Bronchial epithelial cell (primary cell): Measurements from ENCODE around the gene ZNF652. TPM values are rescaled to one million over a fixed set of nuclear protein-coding genes. Genes with fewer than 3 reads are reported as not detected.
"Not testable (repeated sequence)": the region's sequence is repeated elsewhere in the genome, so short reads cannot be mapped to it uniquely, and the experiment has no call there.

Source experiments
- DNase-seq: peaks from one replicate; pipeline ENCODE4 v3.0.0-alpha.2; 2010; ENCODE audit warnings: low read depth
- FAIRE-seq: peaks from 2 replicates; lab custom pipeline; 2011; peaks lifted over from hg19 to GRCh38; lab: Jason Lieb, UNC
- H3K27me3 ChIP-seq: 2 replicates; pipeline ENCODE4 v1.5.1; 2011; ENCODE audit warnings: low read length; ENCODE audit not compliant: control insufficient read depth, insufficient read depth
- H3K36me3 ChIP-seq: 2 replicates; pipeline ENCODE4 v1.5.1; 2011; ENCODE audit warnings: low read length; ENCODE audit not compliant: control insufficient read depth, insufficient read depth
- H3K4me3 ChIP-seq: 2 replicates; pipeline ENCODE4 v1.5.1; 2011; ENCODE audit warnings: mild to moderate bottlenecking, low read depth, low read length, control low read depth
- CTCF ChIP-seq: IDR thresholded peaks from 2 replicates; pipeline ENCODE4 v1.5.1; 2011; ENCODE audit warnings: mild to moderate bottlenecking, moderate library complexity, low read length, control low read depth, inconsistent platforms; ENCODE audit not compliant: insufficient read depth, severe bottlenecking
- total RNA-seq: library from RNA; depleted of rRNA; stranded (reverse); fragments of >200 nt; gene quantifications from 2 replicates; pipeline ENCODE4 v1.2.1, GENCODE V29; 2014

The ZNF652 gene
- total RNA-seq, 1 donor from 2014 or later, result 5.3 TPM

GRCh38 chr17:49267912-49268311 lies 94.1 kb downstream of the ZNF652 start:
- H3K36me3 ChIP-seq, result no peaks in the 10 kb centered on the region
- H3K27me3 ChIP-seq, result no peaks in the 10 kb centered on the region
- DNase-seq (no peak), FAIRE-seq (no peak)
- no peak for TF ChIP-seq CTCF
- no peak overlapping the region for H3K4me3 ChIP-seq

GRCh38 chr17:49266233-49266632 lies 95.8 kb downstream of the ZNF652 start:
- DNase-seq, result peak; percentile 86
- H3K27me3 ChIP-seq, result no peaks in the 10 kb centered on the region
- no peak for FAIRE-seq
- H3K36me3 ChIP-seq, result no peaks in the 10 kb centered on the region
- TF ChIP-seq CTCF, result no peak
- no peak overlapping the region for H3K4me3 ChIP-seq

DNA sequence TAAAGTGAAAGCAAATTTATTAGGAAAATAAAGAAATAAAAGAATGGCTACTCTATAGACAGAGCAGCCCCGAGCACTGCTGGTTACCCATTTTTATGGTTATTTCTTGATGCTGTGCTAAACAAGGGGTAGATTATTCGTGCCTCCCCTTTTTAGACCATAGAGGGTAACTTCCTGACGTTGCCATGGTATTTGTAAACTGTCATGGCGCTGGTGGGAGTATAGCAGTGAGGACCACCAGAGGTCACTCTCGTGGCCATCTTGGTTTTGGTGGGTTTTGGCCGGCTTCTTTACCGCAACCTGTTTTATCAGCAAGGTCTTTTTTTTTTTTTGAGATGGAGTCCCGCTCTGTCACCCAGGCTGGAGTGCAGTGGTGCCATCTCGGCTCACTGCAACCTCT lies 100.5 kb downstream of the ZNF652 start:
- not testable (repeated sequence) for H3K36me3 ChIP-seq, FAIRE-seq, H3K4me3 ChIP-seq, H3K27me3 ChIP-seq, DNase-seq

GRCh38 chr17:49260817-49261291 lies 101.2 kb downstream of the ZNF652 start:
- Histone ChIP-seq H3K27me3 (no peaks in the 10 kb centered on the region), H3K36me3 (no peaks in the 10 kb centered on the region), H3K4me3 (peak overlapping the region; percentile 41)
- TF ChIP-seq CTCF, result no peak
- FAIRE-seq (no peak), DNase-seq (peak; percentile 85)

GRCh38 chr17:49260011-49260816 lies 101.8 kb downstream of the ZNF652 start:
- Histone ChIP-seq H3K36me3 (no peaks in the 10 kb centered on the region), H3K27me3 (no peaks in the 10 kb centered on the region), H3K4me3 (peak overlapping the region; percentile 41)
- FAIRE-seq, result no peak
- TF ChIP-seq CTCF, result no peak
- DNase-seq, result peak; percentile 11

DNA sequence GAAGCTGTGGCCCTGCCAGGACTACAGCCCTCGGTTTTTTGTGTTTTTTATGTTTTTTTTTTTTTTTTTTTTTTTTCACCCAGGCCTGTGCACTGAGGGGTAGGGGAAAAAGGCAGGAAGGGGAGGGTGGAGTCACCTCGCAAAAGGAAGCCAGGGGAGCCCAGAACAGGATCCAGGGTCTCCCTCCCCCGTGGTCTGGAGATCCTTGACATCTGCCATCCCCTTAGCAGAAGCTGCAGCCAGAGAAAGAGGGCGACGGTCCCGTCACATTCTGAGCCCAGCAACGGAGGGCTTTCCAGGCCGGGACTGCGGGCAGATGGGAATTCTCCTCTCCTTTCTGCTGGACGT lies 102.4 kb downstream of the ZNF652 start:
- FAIRE-seq (no peak), DNase-seq (no peak)
- Histone ChIP-seq H3K4me3 (peak overlapping the region; percentile 41), H3K36me3 (no peaks in the 10 kb centered on the region), H3K27me3 (no peaks in the 10 kb centered on the region)
- TF ChIP-seq CTCF, result no peak
